IPS-NIHi11 (cell line): Measurements from ENCODE around the gene PTBP2.

Experiments
- DNase-seq: peaks from one replicate; pipeline ENCODE4 v3.0.0; 2012; ENCODE audit warnings: mixed read lengths, low spot score

Gene PTBP2, protein sequence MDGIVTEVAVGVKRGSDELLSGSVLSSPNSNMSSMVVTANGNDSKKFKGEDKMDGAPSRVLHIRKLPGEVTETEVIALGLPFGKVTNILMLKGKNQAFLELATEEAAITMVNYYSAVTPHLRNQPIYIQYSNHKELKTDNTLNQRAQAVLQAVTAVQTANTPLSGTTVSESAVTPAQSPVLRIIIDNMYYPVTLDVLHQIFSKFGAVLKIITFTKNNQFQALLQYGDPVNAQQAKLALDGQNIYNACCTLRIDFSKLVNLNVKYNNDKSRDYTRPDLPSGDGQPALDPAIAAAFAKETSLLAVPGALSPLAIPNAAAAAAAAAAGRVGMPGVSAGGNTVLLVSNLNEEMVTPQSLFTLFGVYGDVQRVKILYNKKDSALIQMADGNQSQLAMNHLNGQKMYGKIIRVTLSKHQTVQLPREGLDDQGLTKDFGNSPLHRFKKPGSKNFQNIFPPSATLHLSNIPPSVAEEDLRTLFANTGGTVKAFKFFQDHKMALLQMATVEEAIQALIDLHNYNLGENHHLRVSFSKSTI

DNA sequence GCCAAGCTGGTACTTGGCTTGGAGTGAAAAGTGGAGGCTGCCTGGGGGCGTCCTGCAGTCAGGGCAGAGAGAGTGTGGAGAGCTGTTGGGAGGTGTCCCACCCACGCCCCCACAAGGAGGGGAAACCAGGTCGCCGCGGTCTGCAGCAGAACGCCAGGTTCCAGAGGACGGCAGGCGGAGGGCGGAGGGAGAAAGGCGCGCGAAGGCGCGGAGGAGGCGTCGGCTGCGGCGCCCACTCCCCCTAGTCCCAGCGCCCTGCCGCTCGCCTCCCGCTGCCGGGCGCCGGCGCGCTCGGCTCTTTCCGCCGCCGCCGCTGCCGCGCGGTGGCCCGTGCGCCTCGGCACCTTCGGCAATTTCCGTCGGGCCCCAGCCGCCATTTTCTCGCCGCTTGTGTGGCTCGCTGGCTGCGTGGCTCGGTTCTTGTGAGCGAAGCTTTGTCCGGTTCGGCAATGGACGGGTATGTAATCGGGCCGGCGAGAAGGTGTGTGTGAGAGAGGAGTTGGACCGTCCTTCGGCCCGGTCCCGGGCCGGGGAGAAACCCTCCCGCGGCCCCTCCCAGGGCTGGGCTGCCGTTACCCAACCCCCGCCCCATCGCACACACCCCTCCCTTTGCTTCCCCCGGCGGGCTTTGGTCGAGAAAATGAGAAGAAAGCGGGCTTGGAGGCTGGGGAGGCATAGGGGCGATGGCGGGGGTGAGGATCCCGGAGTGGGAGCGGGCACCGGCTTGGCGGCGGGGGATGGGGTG, at the start of gene PTBP2:
Gene PTBP2, plus strand, starts transcription at position 369 of the 745 bp plus-strand sequence. Its CDS starts 81 bp downstream, at position 450.
- peak; percentile 93 for DNase-seq

DNA sequence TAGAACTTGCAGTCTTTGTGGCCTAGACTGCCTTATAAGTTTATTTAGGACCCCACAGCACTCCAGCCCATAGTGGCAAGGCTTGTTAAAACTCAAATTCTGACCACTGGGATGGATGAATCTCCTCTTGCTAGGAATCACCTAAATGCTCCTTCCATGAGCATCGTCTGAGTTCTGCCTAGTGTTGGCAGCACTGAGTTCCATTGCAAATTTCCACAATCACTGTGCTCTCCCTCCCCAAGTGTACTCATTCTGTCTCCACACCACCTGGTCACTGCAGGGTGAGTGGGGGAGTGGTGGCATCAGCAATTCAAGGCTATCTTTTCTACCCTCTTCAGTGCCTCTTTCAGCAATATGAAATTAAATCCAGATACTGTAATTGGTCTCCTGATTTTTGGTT, 46.7 kb upstream of the PTBP2 start:
- DNase-seq, result peak; percentile 10

DNA sequence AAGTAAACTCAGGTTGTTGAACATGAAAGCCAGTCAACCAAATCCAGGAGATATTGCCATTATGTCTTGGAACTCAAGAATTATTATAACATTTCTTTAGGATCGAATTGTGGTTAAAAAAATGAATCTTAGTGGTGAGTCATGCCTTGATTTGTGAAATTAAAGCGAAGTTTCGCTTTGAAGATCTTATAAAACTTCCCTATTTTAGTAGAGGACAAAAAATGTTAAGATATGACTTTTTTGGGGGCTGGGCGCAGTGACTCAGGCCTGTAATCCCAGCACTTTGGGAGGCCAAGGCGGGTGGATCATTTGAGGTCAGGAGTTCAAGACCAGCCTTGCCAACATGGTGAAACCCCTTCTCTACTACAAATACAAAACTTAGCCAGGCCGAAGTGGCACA, 39.5 kb upstream of the PTBP2 start:
- no peak for DNase-seq

DNA sequence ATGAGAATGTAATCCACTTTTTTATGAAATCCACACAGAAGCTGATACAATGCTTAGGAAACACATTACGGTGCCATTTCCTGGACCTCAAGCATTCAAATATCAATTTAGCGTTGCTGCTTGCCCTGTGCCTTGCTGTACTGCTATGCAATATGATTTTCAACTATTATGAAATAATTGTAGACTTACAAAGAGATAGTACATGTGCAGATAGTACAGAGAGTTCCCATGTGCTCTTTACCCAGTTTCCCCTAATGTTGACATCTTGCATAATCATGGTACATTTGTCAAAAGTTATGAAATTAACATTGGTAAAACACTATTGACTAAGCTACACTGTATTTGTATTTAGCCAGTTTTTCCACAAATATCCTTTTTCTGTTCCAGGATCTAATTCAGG, 37.7 kb upstream of the PTBP2 start:
- DNase-seq, result no peak

DNA sequence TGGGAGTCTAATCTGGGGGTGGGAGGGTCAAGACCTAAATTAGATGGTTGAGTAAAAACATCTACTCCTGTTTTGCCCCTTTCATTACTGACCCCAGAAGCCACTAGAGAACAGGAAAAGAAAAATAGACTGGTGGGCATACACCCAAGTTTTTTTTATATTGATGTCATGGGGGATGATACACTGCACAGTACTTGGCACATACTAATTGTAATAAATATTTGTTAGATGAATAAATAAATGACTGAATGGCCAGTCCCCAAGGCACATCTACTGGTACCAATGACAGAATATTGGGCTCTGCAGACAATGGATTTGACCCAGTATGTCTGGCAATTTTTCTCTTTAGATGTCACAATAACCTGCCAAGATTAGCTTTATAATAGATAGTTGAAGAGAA, 36.8 kb upstream of the PTBP2 start:
- no peak for DNase-seq

DNA sequence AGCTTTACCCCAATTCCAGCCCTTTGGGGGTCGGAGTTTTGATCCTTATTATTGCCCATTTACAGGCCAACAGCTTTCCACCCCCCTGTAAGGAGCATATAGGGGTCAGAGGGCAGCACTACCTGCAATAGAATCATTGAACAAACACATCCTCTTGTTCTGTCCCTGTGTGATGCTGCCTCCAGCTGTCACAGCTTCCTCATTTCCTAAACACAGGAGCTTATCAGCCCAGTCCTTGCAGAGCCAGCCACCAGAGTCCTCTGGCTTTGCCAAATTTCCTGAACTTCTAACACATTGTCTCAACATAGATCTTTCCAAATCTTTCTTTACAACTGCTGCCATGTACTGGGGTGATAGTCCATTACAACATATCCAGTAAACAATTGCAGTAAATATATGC, 32.8 kb upstream of the PTBP2 start:
- DNase-seq, result peak; percentile 34

DNA sequence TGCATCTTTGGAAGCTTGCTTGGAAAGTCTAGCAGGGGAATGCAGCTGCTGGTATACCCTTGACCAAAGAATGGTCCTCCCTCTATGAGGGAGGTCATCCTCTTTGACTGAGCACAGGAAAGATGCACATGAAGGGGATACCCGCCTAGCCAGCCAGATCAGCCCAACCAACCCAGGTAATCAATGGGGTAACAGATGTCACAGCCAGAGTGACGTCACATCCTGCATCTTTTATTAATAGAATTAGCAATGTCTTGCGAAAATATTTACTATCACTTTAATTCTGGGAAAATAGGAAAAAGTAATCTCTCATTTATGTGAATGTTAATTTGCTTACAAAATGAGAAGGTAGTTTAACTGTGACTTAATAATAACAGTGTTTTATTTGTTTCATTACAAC, 25.6 kb upstream of the PTBP2 start:
- DNase-seq, result no peak

DNA sequence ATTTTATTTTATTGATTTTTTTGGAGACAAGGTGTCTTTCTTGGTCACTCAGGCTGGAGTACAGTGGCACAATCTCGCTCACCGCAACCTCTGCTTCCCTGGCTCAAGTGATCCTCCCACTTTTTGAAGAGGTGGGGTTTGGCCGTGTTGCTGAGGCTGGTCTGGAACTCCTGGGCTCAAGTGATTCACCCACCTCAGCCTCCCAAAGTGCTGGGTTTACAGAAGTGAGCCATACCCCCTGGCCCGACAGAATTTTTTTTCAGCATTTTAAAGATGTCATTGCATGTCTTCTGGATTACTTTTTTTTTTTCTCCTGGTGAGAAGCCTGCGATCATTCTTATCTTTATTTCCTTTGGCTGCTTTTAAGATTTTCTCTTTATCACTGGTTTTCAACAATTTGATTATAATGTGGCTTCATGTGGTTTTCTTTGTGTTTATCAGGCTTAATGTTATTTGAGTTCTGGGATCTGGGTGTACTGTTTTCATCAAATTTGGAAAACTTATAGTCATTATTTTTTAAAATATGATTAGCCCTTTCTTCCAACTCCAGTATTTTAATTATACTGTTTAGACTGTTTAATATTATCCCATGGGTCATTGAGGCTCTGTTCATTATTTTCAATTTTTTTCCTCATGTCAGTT, 23.1 kb upstream of the PTBP2 start:
- no peak for DNase-seq

DNA sequence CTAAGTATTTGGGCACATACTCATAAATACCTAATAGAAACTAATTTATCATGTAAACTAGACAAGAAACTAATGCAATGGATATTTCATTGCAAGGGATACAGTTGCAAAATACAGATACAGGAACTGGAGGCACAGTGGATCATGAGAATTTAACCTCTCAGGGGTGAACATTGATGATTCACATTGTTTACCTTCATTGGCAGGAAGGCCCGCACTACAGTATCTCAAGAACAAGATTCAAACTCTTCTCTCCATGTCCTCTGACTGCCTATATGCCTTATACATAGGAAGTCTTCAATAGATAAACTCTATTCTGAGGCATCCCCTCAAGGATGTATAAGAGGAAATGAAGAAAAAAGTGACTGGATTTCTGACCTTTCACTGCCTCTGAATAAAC, 18.4 kb upstream of the PTBP2 start:
- DNase-seq, result no peak

DNA sequence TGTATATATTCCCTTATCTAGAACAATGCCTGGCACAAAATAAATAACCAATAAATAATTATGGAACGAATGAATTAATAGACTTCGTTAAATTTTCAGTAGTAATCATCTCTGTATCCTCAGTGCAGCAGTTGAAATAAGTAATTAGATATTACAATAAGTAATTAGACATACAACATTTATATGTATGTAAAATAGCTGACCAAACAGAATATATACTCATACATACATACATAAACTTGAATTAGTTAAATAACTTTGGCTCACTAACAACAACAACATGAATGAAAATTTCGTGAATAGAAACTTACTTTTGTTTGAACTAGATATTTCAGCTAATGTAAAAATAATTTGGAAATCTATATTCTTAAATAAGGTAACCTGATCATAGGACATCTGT, 14.6 kb upstream of the PTBP2 start:
- no peak for DNase-seq

DNA sequence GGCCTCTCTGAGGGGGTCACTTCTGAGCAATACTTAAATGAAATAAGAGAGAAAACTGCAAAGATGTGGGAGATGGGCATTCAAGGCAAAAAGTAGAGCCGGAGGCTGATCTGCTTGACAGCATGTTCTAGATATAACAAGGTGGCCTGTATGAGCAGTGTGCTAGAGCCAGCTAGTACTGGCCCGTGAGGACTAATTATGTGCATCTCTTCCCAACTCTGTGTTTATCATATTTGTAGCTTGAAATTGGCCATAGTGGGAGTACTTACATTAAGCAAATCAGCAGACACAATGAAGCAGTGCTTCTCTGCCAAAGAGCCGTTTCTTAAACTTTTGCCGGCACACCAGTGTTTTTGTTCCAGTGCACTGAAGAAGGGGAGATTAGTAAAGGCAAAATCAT, 13.1 kb upstream of the PTBP2 start:
- no peak for DNase-seq

DNA sequence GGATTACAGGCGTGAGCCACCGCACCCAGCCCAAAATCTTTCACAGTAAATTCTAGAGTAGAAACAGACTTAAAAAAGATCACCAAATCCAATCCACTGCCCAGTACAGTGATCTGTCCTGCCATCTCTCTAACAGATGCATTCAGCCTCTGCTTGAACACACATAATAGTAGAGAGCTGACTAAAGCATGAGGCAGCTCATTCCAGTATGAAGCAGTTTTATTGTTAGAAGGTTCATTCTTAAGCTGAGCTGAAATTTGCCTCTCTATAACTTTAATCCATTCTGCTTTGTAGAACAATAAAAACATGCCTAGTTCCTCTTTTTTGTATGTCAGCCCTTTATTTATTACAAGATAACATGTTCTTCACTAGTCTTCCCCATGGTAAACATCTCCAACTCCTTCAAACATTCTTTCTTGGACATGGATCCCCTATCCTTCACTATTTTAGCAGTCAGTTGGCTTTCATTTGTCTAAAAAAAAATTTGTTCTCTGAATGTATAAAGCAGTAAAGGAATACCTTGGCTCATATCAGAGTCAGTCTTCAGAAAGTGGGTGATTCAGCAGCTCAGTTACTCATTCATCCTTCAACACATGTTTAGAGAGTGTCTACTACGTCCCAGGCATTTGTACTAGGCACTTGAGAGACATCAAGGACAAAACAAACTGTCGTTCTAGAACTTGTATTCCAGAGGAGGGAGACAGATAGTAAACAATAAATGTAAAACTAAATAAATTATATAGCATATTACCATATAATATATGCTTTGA, 10.7 kb upstream of the PTBP2 start:
- DNase-seq, result no peak

DNA sequence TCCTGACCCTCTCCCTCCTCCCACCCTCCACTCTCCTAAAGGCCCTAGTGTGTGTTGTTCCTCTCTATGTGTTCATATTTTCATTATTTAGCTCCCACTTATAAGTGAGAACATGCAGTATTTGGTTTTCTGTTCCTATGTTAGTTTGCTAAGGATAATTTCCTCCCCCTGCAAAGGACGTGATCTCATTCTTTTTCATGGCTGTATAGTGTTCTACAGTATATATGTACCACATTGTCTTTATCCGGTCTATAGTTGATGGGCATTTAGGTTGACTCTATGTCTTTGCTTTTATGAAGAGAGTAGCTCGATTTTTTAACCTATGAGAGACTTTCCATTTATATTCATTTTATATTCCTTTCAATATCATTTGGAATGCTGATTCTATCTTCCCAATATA, 7.9 kb upstream of the PTBP2 start:
- no peak for DNase-seq

DNA sequence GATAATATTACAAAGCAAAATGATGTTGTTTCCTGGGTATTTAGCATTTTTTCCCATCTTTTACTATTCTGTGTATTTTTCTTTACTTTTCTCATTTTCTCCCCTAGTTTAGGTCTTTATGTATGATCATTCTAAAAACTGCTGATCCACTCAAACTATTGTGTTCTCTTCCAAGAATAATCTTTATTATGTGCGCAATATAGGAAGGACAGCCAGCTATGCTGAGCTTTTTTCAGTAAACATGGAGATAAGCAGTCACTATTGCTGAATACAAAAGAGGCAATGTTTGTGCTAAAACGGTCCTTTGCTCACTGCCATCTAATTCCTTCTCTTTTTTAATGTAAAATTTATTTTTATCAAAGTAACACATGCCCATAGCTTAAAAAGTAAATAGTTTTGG, 6.7 kb upstream of the PTBP2 start:
- no peak for DNase-seq

DNA sequence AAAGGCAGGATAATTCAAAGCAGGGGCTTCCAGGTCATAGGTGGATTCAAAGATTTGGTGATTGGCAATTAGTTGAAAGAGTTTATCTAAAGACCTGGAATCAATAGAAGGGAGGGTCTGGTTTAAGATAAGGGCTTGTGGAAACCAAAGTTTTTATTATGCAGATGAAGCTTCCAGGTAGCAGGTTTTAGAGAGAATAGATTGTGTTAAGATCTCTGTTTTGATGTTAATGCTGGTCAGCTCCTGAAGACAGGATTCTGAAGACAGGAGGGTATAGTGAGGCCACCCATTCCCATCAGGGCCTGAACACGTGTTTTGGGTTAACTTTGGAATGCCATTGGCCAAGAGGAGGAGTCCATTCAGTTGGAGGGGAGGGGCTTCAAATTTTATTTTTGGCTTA, 6.1 kb upstream of the PTBP2 start:
- peak; percentile 34 for DNase-seq

DNA sequence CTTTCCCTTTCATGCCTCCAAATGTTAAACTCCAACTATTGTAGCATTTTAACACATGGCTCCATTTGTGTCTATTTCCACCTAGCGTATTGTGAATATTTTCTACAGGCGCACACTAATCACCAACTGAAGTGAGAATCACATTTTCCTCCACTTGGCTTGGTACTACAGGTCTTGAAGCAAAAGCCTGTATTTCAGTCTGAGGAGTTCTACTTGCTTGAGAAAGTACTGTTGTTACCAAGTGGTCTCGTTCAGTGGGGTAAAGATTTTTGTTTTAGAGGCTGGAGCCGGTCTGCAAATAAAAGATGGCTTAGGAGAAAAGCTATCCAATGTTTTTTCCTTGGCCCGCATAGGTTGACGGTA, 550 bp upstream of the PTBP2 start:
- no peak for DNase-seq

DNA sequence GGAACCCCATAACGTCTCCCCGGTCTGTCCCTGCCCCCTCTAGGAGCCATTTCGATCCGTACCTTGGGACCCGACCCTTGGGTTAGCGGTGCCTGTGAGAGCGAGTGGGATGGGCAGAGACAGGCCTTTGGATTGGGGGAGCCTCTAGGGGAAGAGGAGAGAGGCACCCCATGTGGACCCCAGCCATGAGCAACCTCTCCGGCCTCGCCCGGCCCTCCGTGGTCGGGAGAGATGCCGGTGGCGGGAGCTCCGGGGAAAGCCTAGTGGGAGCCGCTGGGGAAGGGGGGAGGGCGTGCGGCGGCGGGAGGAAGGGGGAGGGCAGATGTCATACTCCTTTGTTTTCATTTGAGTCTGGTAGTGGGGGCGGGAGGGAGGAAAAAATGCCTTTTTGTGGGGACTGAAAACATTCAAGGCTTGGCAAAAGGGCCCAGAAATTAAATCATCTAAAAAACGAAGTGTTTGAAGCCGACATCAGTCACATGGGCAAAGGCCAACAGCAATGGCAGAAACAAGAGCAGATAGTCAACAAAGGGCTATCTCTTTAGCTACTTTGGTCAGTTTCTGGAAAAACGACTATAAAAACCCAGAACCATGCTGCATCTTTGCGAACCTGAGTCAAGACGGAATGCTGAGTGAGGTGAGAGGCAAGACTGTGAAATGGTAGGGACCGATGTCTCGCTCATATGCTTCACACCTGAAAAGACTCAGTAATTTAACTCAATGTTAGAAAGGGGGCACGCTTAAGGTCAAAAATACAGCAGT, 758 bp downstream of the PTBP2 start:
- DNase-seq, result peak; percentile 74

DNA sequence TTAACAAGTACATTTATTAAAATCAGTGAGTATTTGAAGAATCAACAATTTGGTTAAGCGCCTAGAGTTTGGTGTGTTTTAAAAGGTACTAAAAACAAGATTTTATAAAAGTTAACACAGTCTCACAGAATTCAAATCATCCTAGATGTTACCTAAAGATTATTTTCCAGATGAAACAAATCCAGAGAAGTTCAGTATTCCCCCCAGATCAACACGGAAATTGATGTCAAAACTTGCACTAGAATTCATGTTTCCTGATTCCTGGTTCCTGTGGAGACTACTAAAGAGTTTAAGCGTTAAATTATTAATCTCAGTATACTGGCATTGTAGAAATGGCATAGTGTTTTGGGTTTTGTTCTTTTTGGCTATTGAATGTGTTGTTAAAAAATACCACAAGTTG, 1.4 kb downstream of the PTBP2 start:
- DNase-seq, result no peak

DNA sequence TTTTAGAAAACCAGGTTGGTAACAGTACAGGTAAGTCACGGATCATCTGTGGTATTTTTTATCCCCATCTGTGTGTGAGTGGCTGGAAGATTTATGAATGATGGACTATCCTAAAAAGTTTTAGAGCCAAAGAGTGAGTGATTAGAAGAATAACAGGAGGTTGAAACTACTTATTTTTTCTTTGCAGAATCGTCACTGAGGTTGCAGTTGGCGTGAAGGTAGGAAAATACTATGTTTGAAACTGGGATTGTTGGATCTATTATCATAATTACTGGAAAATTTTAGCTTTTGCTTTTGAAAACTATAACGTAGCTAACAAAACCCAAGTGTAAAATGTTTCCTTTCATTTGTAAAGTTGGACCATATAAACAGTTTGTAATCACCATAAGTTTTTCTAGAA, 1.8 kb downstream of the PTBP2 start:
- no peak for DNase-seq

DNA sequence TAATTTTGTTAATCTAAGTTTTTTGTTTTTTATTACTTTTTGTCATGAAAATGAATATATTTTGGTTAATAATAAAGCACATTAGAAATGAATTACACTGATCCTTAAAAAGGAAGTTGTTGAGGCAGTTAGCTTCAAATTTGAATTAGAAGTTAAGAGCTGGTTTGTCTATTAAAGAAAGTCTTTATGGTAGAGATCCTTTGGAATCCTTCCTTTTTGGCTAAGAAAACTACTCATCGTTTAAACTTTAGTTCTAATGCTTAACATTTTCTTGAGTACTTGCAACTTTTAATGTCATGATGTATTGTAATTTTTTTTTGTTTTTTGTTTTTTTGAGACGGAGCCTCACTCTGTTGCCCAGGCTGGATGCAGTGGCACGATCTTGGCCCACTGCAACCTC, 2.4 kb downstream of the PTBP2 start:
- DNase-seq, result no peak

DNA sequence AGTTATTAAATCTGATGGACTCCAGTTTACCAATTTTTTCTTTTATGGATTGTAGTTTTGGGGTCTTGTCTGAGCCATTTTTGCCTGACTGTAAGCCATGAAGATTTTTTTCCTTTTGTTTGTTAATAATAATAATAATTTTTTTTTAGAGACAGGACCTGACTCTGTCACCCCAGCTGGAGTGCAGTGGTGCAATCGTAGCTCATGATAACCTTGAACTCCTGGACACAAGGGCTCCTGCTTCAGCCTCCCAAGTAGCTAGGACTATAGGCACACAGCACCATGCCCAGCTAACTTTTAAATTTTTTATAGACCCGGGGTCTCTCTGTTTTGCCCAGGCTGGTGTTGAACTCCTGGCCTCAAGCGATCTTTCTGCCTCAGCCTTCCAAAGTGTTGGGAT, 6.3 kb downstream of the PTBP2 start:
- DNase-seq, result no peak
